Esophagus squamous epithelium (tissue), 5 donors: Measurements from ENCODE around the gene DBNL. TPM values are rescaled to one million over a fixed set of nuclear protein-coding genes. Genes with fewer than 3 reads are reported as not detected.
A peak's percentile ranks its signal among the peaks of the same experiment; 100 is the strongest.

Experiments
- DNase-seq: peaks from one replicate; lab custom pipeline; 2025; lab: John Stamatoyannopoulos, UW
- H3K27ac ChIP-seq, 4 donors: fragments of 200-600 bp; sonication (generic); one replicate each; pipeline ENCODE4 v1.5.1; 2016 to 2019; ENCODE audit warnings: mild to moderate bottlenecking in 1 of 4
- H3K27me3 ChIP-seq, 4 donors: fragments of 200-600 bp; sonication (generic); 1 replicate in 3 of 4; 2 replicates in 1 of 4; pipeline versions ENCODE4 v1.5.1 to v1.6.0; 2017 to 2021; ENCODE audit warnings: antibody characterized with exemption in 1 of 4
- H3K36me3 ChIP-seq, 3 donors: fragments of 200-600 bp; sonication (generic); one replicate each; pipeline ENCODE4 v1.5.1; 2016 to 2019
- H3K4me1 ChIP-seq, 3 donors: fragments of 200-600 bp; sonication (generic); one replicate each; pipeline ENCODE4 v1.5.1; 2017 to 2019
- H3K4me3 ChIP-seq, 4 donors: fragments of 200-600 bp; sonication (generic); 1 replicate in 3 of 4; 2 replicates in 1 of 4; pipeline ENCODE4 v1.5.1; 2016 to 2019; ENCODE audit warnings: mild to moderate bottlenecking in 2 of 4, moderate library complexity in 1 of 4
- H3K9me3 ChIP-seq, 3 donors: fragments of 200-600 bp; sonication (generic); one replicate each; pipeline ENCODE4 v1.5.1; 2016 to 2019
- POLR2A ChIP-seq, 4 donors: fragments of 450-650 bp; IDR thresholded peaks; one replicate each; pipeline ENCODE4 v1.6.1; 2017; ENCODE audit warnings: antibody characterized with exemption in 4 of 4, mild to moderate bottlenecking in 4 of 4, moderate library complexity in 3 of 4
- WGBS, 2 donors: methylation state at CpG; one replicate each; pipeline ENCODE4 v1.1.5; 2018; 5-methylcytosine and 5-hydroxymethylcytosine counted together
- intact Hi-C: fragments of 100-400 bp; cut with DNase I; formaldehyde crosslinking; loops from one replicate; pipeline ENCODE4 v1.15.0; 2022
- total RNA-seq, 4 donors: library from RNA; depleted of rRNA; stranded (reverse); fragments of >200 nt; gene quantifications; one replicate each; pipeline ENCODE4 v1.1.0, GENCODE V29; 2016
- TF ChIP-seq, protein P1 (sequence below), 6 experiments: fragments of 450-650 bp in 4 of 6; fragments of 200-600 bp in 2 of 6; sonication (generic) in 2 of 6; IDR thresholded peaks; one replicate each; pipeline ENCODE4 v1.5.1; 2016 to 2019; ENCODE audit warnings: antibody characterized with exemption in 6 of 6, mild to moderate bottlenecking in 4 of 6, moderate library complexity in 4 of 6
- donor health status: DM: yes; HTN: yes; CAD: no.

Gene DBNL
- total RNA-seq, 4 donors from 2014 or later, result 185 to 337 (median 225) TPM

DNA sequence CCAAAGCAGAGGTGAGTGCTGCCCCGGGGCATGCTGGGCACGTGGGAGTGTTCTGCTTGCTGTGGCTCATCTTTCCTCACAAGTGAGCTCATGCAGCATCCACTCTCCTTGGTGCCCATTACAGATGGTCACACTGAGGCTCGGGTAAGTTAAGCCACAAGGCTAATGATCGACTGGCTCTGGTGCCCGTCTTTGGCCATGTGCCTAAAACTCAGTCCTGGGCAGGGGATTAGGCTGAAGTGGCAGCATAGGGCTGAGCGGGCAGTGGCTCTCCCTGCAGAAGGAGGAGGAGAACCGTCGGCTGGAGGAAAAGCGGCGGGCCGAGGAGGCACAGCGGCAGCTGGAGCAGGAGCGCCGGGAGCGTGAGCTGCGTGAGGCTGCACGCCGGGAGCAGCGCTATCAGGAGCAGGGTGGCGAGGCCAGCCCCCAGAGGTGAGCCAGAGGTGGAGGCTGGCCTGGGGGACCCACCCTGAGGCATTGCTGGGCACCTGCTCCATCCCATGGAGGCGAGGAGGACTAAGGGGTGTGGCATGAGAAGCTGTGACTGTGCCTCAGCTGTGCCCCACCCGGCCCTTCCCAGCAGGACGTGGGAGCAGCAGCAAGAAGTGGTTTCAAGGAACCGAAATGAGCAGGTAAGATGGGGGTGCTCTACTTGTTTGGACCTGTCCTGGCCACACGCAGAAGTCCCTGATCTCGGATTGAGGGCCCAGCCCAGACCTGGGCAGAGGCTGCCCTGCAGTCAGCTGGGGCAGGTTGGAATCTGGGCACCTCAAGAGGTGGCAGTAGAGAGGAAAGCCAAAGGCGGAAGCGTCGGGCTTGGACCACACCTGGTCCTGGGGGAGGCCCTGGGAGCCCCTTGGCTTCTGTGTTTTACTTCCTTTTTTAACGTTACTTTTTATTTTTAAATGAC is 13.6 kb downstream of the DBNL start:
- Histone ChIP-seq H3K4me3 (no peak overlapping the region), H3K27ac (peak overlapping the region; percentile 51 to 85 (median 80)), H3K4me1 (peaks cover 8 to 40% (median 17%) of the 10 kb centered on the region in 3 donors), H3K36me3 (peaks cover 47 to 99% (median 70%) of the 10 kb centered on the region in 3 donors), H3K9me3 (no peaks in the 10 kb centered on the region), H3K27me3 (no peaks in the 10 kb centered on the region)
- no peak for TF ChIP-seq POLR2A (IDR thresholded peaks at IDR 0.05)
- TF ChIP-seq, protein P1, sequence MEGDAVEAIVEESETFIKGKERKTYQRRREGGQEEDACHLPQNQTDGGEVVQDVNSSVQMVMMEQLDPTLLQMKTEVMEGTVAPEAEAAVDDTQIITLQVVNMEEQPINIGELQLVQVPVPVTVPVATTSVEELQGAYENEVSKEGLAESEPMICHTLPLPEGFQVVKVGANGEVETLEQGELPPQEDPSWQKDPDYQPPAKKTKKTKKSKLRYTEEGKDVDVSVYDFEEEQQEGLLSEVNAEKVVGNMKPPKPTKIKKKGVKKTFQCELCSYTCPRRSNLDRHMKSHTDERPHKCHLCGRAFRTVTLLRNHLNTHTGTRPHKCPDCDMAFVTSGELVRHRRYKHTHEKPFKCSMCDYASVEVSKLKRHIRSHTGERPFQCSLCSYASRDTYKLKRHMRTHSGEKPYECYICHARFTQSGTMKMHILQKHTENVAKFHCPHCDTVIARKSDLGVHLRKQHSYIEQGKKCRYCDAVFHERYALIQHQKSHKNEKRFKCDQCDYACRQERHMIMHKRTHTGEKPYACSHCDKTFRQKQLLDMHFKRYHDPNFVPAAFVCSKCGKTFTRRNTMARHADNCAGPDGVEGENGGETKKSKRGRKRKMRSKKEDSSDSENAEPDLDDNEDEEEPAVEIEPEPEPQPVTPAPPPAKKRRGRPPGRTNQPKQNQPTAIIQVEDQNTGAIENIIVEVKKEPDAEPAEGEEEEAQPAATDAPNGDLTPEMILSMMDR (IDR thresholded peaks at IDR 0.05), result peak in 1 of 6 experiments; percentile 38
- WGBS, 2 donors, result 65 to 70% methylated on average over 17 to 20 of the region's 30 CpGs
- DNase-seq, result no peak
- intact Hi-C loops, result no loop called here

DNA sequence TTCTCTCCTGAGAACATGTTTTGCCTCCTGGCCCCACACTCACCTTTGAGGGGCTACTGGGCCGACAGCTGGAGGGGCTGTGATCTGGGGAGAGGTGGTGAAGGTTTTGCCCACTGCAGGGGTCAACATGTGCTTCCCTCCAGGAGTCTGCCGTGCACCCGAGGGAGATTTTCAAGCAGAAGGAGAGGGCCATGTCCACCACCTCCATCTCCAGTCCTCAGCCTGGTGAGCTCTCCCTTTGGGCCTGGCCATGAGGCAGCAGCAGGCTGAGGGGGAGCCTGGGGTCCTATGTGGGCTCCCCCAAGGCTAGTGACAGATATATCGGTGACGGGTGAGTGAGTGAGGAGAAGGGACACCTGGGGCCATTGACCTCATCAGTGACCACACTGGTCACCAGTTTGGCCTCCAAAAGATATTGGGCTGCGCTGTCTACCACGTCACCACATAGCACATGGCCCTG is 14.3 kb downstream of the DBNL start:
- Histone ChIP-seq H3K9me3 (no peaks in the 10 kb centered on the region), H3K27me3 (no peaks in the 10 kb centered on the region), H3K27ac (peak overlapping the region; percentile 18 to 85 (median 80)), H3K36me3 (peaks cover 47 to 92% (median 70%) of the 10 kb centered on the region in 3 donors), H3K4me1 (peaks cover 9 to 45% (median 19%) of the 10 kb centered on the region in 3 donors), H3K4me3 (no peak overlapping the region)
- TF ChIP-seq, protein P1 (IDR thresholded peaks at IDR 0.05), result no peak
- no peak for TF ChIP-seq POLR2A (IDR thresholded peaks at IDR 0.05)
- DNase-seq, result no peak
- WGBS, 2 donors, result 75 to 100% methylated on average over 2 to 3 of the region's 7 CpGs
- intact Hi-C loops, result no loop called here

DNA sequence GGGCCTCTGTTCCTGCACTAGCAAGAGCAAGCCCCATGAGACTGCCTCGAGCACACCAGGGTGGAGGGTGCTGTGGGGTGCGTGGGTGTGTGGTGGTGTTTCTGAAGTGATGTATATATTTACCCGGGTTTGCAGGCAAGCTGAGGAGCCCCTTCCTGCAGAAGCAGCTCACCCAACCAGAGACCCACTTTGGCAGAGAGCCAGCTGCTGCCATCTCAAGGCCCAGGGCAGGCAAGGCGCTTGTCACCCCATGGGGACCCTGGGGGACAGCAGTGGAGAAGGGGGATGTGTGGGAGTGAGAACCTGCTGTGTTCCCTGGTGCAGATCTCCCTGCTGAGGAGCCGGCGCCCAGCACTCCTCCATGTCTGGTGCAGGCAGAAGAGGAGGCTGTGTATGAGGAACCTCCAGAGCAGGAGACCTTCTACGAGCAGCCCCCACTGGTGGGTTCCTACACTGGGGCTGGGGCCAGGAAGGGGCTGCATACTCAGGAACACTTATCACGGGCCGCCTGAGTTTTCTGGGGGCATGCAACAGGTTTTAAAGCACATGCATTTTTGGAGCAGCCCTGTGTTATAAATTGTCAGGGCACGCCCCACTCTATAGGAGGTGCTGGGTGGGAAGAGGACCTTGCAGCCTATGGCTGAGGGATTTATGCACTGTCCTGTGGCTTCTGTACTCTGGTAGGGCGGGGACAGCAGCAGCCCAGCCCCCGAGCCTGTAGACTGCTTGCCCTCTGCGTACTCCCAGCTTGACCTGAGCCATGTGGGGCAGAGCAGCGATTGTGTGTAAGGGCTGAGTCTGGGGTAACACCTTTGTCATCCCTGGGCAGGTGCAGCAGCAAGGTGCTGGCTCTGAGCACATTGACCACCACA is 15.0 kb downstream of the DBNL start:
- Histone ChIP-seq H3K4me1 (peaks cover 15 to 52% (median 25%) of the 10 kb centered on the region in 3 donors), H3K4me3 (no peak overlapping the region), H3K9me3 (no peaks in the 10 kb centered on the region), H3K27me3 (no peaks in the 10 kb centered on the region), H3K27ac (peak overlapping the region in 3 of 4 donors; percentile 76 to 85 (median 84)), H3K36me3 (peaks cover 47 to 86% (median 70%) of the 10 kb centered on the region in 3 donors)
- no peak for DNase-seq
- 92% methylated on average over 3 of the region's 14 CpGs; no CpG with 5 or more reads in 1 of the 2 donors for WGBS, 2 donors
- intact Hi-C loops, result no loop called here
- TF ChIP-seq, protein P1 (IDR thresholded peaks at IDR 0.05), result no peak
- TF ChIP-seq POLR2A (IDR thresholded peaks at IDR 0.05), result no peak

DNA sequence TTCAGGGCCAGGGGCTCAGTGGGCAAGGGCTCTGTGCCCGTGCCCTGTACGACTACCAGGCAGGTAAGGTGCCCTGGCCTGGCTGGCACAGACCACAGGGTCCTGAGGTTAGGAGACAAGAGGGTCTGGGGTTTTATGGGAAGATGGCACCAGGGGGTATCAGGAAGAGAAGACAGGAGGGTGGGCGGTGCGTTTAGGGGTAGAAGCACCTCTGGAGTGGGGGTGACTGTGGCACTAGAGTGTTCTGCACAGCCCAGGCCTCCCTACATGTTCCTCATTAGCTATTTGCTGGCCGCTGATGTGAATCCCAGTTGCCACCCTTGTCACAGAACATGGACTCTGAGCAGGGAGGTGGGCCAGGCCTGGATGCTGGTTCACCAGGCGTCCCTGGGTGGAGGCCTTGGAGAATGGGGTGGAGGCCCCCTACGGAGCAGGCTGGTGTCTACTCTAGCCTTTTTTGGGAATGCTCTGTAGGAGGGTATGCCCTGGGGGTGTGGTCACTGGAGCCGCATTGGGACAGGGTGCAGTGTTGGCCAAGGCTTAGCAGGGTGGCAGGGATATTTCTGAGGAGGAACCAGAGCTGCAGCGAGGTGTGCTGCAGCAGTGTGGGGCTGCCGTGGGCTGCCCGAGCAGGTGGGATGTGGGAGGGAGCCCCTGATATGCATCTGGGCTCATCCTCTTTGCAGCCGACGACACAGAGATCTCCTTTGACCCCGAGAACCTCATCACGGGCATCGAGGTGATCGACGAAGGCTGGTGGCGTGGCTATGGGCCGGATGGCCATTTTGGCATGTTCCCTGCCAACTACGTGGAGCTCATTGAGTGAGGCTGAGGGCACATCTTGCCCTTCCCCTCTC is 15.8 kb downstream of the DBNL start:
- Histone ChIP-seq H3K4me3 (no peak overlapping the region), H3K27me3 (no peaks in the 10 kb centered on the region), H3K27ac (no peak overlapping the region), H3K4me1 (peaks cover 24 to 61% (median 34%) of the 10 kb centered on the region in 3 donors), H3K36me3 (peaks cover 47 to 77% (median 67%) of the 10 kb centered on the region in 3 donors), H3K9me3 (no peaks in the 10 kb centered on the region)
- WGBS, 2 donors, result 91 to 92% methylated on average over 14 to 16 of the region's 21 CpGs
- no peak for TF ChIP-seq POLR2A (IDR thresholded peaks at IDR 0.05)
- TF ChIP-seq, protein P1 (IDR thresholded peaks at IDR 0.05), result no peak
- no peak for DNase-seq
- intact Hi-C loops, result no loop called here
